Fibroblast of mammary gland (primary cell): Measurements from ENCODE around the gene ITFG2.

Experiments
- DNase-seq: peaks from one replicate; pipeline ENCODE4 v3.0.0-alpha.2; 2010; ENCODE audit warnings: low read depth
- H3K4me3 ChIP-seq: 2 replicates; pipeline ENCODE4 v1.5.1; 2011; ENCODE audit warnings: low read depth, mild to moderate bottlenecking, low read length, moderate library complexity; ENCODE audit not compliant: control insufficient read depth
- TF ChIP-seq, protein P1 (sequence below): conservative IDR thresholded peaks from 2 replicates; pipeline ENCODE4 v1.5.1; 2011; ENCODE audit warnings: low read depth, low read length, inconsistent platforms; ENCODE audit not compliant: control insufficient read depth, insufficient read depth

ITFG2 gene

DNA sequence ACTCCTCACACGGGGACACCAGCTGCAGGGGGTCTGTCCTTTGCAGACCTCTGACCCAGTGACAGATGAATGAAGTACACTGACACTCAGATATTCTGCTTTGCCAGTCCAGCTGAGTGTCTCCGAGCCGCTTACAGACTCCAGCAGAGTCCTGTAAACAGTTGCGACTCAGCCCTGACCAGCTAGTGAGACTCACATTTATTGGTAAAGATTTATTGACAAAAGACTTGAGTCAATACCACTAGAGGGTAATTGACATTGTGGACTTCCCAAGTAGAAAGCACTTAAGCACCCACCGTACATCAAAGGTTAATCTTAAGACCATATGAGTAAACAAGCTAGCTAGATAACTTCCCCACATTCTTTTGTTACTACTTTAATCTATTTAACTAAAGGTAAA lies 27.5 kb upstream of the ITFG2 start:
- H3K4me3 ChIP-seq = no peak overlapping the region
- TF ChIP-seq, protein P1, sequence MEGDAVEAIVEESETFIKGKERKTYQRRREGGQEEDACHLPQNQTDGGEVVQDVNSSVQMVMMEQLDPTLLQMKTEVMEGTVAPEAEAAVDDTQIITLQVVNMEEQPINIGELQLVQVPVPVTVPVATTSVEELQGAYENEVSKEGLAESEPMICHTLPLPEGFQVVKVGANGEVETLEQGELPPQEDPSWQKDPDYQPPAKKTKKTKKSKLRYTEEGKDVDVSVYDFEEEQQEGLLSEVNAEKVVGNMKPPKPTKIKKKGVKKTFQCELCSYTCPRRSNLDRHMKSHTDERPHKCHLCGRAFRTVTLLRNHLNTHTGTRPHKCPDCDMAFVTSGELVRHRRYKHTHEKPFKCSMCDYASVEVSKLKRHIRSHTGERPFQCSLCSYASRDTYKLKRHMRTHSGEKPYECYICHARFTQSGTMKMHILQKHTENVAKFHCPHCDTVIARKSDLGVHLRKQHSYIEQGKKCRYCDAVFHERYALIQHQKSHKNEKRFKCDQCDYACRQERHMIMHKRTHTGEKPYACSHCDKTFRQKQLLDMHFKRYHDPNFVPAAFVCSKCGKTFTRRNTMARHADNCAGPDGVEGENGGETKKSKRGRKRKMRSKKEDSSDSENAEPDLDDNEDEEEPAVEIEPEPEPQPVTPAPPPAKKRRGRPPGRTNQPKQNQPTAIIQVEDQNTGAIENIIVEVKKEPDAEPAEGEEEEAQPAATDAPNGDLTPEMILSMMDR = no peak
- no peak for DNase-seq

DNA sequence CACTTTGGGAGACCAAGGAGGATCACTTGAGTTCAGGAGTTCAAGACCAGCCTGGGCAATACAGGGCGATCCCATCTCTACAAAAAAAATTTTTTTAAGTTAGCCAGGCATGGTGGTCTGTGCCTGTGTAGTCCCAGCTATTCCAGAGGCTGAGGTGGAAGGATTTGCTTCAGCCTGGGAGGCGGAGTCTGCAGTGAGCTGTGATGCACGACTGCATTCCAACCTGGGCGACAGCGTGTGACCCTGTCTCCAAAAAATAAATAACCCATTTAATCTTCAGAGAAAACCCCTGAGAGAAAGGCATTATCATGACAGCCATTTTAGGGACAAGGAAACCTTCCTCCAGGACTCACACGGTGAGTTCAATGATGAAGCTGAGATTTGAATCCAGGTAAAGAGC lies 21.4 kb upstream of the ITFG2 start:
- TF ChIP-seq, protein P1 = no peak
- no peak overlapping the region for H3K4me3 ChIP-seq
- DNase-seq = no peak

DNA sequence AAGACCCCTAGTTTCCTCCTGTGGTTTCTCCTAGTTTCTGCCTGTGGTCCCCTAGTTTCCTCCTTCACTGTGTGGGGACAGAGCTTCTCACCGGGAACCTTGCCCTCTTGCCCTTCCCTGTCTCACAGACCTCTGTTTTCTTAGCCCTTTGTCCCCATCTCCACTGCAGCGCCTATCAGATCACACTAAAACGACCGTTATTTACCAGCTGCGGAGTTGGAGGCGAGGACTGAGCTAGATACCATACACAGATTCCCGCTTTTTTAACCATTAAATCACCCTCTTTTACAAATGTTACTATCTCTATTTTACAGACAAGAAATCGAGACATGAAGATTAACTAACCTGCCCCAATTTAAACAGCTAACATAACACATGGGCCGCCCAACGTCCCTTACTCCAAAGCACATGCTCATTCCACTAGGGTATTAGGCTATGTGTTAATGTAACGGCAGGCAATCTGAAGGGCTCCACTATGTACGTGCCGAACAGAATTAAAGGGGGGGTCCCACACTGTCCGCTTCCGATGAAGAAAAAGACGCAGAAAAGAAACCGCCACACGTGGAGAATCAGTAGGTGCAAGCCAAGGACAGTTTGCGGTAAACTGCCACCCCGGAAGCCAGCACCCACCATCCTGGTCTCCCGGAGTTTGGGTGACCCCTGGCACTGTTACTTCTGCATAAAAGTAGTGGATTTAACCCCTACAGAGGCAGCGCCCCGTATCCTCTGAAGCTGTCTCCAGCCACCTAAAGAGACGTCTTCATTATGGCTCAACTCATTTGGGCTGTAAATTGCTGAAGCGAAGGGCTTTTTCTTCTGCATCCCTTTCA lies 19.6 kb upstream of the ITFG2 start:
- TF ChIP-seq, protein P1 = no peak
- no peak for DNase-seq
- H3K4me3 ChIP-seq = no peak overlapping the region

DNA sequence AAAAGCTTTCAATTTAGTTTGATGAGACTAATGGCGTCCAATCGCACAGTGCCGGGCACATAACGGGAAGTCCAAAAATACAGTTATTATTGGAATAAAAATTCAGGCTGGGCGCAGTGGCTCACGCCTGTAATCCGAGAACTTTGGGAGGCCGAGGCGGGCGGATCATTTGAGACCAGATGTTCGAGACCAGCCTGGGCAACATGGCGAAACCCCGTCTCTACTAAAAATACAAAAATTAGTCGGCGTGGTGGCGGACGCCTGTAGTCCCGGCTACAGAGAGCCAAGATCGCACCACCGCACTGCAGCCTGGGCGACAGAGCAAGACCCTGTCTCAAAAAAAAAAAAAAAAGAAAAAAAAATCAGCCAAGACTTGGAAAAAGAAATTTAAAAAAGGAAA lies 18.9 kb upstream of the ITFG2 start:
- TF ChIP-seq, protein P1 = no peak
- H3K4me3 ChIP-seq = no peak overlapping the region

DNA sequence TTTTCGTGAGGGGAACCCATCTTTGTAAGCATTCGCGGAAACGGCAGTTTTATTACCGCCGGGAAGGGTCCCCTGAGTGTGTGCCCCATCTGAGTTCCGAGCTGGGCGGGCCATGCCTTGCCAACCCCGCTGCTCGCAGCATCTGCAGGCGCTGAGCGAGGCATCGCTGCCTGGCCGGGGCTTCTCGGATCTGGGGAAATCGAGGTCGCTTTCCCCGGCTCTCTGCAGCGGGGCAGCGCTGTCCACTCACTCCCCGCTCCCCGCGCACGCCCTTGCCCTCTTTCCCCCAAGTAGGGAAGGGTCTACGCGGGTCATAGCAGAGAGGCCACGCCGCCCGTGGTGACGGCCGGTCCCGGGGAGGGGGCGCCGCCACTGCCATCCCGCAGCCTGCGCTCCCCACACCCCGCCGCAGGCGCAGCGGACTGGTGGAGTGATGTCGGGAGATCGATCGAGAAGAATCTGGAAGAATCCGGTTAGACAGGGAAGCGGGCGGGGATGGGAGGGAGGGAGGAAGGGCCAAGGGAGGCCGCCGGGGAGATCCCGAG lies 18.2 kb upstream of the ITFG2 start:
- H3K4me3 ChIP-seq = peak overlapping the region; percentile 47
- TF ChIP-seq, protein P1 = no peak
- peak; percentile 30 for DNase-seq

More for the DNA sequence above, 18.9 kb upstream of the ITFG2 start:
- DNase-seq = no peak

DNA sequence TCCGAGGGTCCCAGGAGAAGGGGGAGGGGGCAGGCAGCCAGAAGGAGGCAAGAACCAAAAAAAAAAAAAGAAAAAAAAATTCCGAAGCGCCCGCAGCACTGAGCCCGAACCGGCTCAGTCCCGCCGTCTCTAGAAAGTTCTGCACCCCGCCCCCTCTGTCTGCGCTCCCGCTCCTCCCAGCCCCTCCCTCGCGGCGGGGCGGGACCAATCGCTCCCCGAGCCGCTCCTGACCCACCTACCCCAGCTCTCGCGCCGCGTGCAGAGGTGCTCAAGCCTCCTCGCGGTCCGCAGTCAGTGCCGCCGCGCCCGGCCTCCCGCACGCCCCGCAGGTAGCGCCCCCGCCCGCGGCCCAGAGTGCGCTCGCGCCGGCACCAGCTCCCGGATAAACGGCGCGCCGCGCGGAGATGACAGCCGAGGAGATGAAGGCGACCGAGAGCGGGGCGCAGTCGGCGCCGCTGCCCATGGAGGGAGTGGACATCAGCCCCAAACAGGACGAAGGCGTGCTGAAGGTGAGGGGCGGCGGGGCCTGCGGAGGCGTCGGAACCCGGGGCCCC lies 17.7 kb upstream of the ITFG2 start, which contains the start of gene FKBP4:
Gene FKBP4 (plus strand): TSS at position 235 of the 554 bp plus-strand sequence. CDS start 170 bp downstream, at position 405.
- DNase-seq = peak; percentile 67
- peak within 1 kb of the TSS; percentile 82 for H3K4me3 ChIP-seq
- TF ChIP-seq, protein P1 = no peak
